ENCODE data around the gene GNPTAB. TPM values are rescaled to one million over a fixed set of nuclear protein-coding genes. Genes with fewer than 3 reads are reported as not detected.

GNPTAB gene
- 10 to 100 TPM; 27.8 to 30.5 TPM for total RNA-seq
- polyA plus RNA-seq (2013, experiment 1 of 2): 14.4 TPM
- 13.5 TPM for polyA plus RNA-seq (2013, experiment 2 of 2)
- long read RNA-seq, experiment 1, full-length matches to known transcripts: 4 of 9 reads
- long read RNA-seq, experiment 1, partial matches to known transcripts: 3 of 9 reads
- long read RNA-seq, experiment 1, other reads (novel, unspliced or antisense): 2 of 9 reads
- long read RNA-seq, experiment 2, full-length matches to known transcripts: 25 of 47 reads
- long read RNA-seq, experiment 2, partial matches to known transcripts: 7 of 47 reads
- long read RNA-seq, experiment 2, other reads (novel, unspliced or antisense): 15 of 47 reads
- long read RNA-seq, experiment 3, full-length matches to known transcripts: 3 of 25 reads
- long read RNA-seq, experiment 3, partial matches to known transcripts: 18 of 25 reads
- long read RNA-seq, experiment 3, other reads (novel, unspliced or antisense): 4 of 25 reads
- long read RNA-seq, experiment 4, partial matches to known transcripts: 2 of 2 reads
- long read RNA-seq, experiment 4, other reads (novel, unspliced or antisense): 0 of 2 reads

DNA sequence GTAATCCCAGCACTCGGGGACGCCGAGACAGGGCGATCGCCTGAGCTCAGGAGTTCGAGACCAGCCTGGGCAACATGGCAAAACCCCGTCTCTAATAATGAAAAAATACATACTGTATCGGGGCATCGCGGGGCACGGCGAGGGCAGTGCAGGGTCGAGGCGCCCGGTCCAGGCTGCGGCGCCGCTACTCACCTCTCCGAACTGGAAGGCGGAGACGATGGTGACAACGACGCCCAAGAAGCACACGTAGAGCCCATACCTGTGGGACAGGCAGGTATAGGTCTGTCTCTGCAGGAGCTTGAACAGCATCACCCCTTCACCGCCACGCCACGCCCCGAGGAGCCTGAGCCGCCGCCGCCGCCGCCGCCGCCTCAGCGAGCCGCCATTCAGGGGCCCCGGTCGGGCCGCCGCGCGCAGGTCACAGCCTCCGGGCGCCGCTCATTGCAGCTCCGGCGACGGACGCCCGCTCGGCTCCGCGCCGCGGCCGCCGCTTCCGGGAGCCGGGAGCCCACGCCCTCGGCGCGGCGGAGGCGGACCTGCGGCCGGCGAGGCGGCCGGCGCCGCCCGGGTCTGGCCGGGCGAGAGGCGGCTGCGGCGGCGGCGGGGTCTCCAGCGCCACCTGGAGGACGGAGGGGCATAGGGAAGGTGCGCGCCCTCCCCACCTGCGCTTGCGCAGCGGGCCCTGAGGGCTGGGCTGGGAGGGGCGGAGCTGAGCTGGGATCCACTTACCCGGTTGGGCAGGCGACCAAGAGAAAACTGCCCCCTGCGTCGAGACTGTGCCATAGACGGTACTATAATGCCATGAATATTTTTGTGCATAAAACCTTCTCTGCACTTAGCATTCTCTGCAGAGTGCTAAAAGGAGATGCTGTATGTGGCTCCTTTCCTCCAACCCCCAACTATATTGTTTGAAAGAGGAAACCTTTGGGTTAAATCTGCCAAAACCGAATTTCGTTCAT lies at the start of gene GNPTAB:
TSS of gene GNPTAB (minus strand) at position 593 of the 959 bp plus-strand sequence. CDS start at position 309, 284 bp downstream.
- Histone ChIP-seq H3K4me1 (ENCODE audit: control insufficient read depth, insufficient read depth, low read length) (no peaks in the 10 kb centered on the region), H3K4me3 (ENCODE audit: low read length) (peak within 1 kb of the TSS; percentile 92), H3K9ac (ENCODE audit: extremely low read depth, low read length, poor library complexity, severe bottlenecking) (peak within 1 kb of the TSS; percentile 77), H3K36me3 (ENCODE audit: control insufficient read depth, insufficient read depth, low read length) (no peaks in the 10 kb centered on the region), H3K27me3 (ENCODE audit: control insufficient read depth, insufficient read depth, low read length, poor library complexity, severe bottlenecking) (no peaks in the 10 kb centered on the region), H3K9me3 (ENCODE audit: control insufficient read depth, low read length) (no peaks in the 10 kb centered on the region), H3K27ac (ENCODE audit: low read depth, low read length) (no peak within 1 kb of the TSS)
- H3K27me3 Mint-ChIP-seq (ENCODE audit: insufficient read depth): no peaks in the 10 kb centered on the region
- no peaks in the 10 kb centered on the region for H3K36me3 Mint-ChIP-seq (ENCODE audit: low read depth)
- H3K4me1 Mint-ChIP-seq: peaks cover 1% of the 10 kb centered on the region
- peak; percentile 99 for DNase-seq
- TF ChIP-seq, protein P1, sequence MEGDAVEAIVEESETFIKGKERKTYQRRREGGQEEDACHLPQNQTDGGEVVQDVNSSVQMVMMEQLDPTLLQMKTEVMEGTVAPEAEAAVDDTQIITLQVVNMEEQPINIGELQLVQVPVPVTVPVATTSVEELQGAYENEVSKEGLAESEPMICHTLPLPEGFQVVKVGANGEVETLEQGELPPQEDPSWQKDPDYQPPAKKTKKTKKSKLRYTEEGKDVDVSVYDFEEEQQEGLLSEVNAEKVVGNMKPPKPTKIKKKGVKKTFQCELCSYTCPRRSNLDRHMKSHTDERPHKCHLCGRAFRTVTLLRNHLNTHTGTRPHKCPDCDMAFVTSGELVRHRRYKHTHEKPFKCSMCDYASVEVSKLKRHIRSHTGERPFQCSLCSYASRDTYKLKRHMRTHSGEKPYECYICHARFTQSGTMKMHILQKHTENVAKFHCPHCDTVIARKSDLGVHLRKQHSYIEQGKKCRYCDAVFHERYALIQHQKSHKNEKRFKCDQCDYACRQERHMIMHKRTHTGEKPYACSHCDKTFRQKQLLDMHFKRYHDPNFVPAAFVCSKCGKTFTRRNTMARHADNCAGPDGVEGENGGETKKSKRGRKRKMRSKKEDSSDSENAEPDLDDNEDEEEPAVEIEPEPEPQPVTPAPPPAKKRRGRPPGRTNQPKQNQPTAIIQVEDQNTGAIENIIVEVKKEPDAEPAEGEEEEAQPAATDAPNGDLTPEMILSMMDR (conservative IDR thresholded peaks at IDR 0.05): peak; percentile 79
- peak within 1 kb of the TSS; percentile 91 for H3K4me3 Mint-ChIP-seq
- no peaks in the 10 kb centered on the region for H3K9me3 Mint-ChIP-seq
- 0 to 1% methylated on average over 32 to 96 of the region's 96 CpGs for WGBS, 2 experiments (ENCODE audit: insufficient coverage in 1 of 2, insufficient read length in 1 of 2)
- H3K27ac Mint-ChIP-seq: peak within 1 kb of the TSS; percentile 87

- Mint-ChIP-seq H3K36me3 (ENCODE audit: low read depth) (no peaks in the 10 kb centered on the region), H3K4me1 (peaks cover 4% of the 10 kb centered on the region), H3K4me3 (peak overlapping the region; percentile 73), H3K9me3 (no peaks in the 10 kb centered on the region), H3K27ac (no peak overlapping the region), H3K27me3 (ENCODE audit: insufficient read depth) (peaks cover 13% of the 10 kb centered on the region)
- no peak overlapping the region for H3K27ac ChIP-seq (ENCODE audit: low read depth, low read length)
- TF ChIP-seq, protein P1 (conservative IDR thresholded peaks at IDR 0.05): no peak
- WGBS, 2 experiments (ENCODE audit: insufficient coverage in 1 of 2, insufficient read length in 1 of 2): 70 to 71% methylated on average over 5 to 7 of the region's 7 CpGs
- no peak overlapping the region for H3K9ac ChIP-seq (ENCODE audit: extremely low read depth, low read length, poor library complexity, severe bottlenecking)
- peaks cover 12% of the 10 kb centered on the region for H3K27me3 ChIP-seq (ENCODE audit: control insufficient read depth, insufficient read depth, low read length, poor library complexity, severe bottlenecking)
- H3K9me3 ChIP-seq (ENCODE audit: control insufficient read depth, low read length): no peaks in the 10 kb centered on the region
- peak overlapping the region; percentile 81 for H3K4me3 ChIP-seq (ENCODE audit: low read length)
- no peaks in the 10 kb centered on the region for H3K4me1 ChIP-seq (ENCODE audit: control insufficient read depth, insufficient read depth, low read length)
- no peaks in the 10 kb centered on the region for H3K36me3 ChIP-seq (ENCODE audit: control insufficient read depth, insufficient read depth, low read length)
- peak; percentile 53 for DNase-seq
Observed at GRCh38 chr12:101878243-101878821, 47.6 kb upstream of the GNPTAB start.

- no peak overlapping the region for H3K27ac ChIP-seq (ENCODE audit: low read depth, low read length)
- 7 to 20% methylated on average over 4 to 24 of the region's 24 CpGs for WGBS, 2 experiments (ENCODE audit: insufficient coverage in 1 of 2, insufficient read length in 1 of 2)
- no peak for DNase-seq
Observed at GRCh38 chr12:101877806-101878242, 47.1 kb upstream of the GNPTAB start.

More at GRCh38 chr12:101877806-101878242, 47.1 kb upstream of the GNPTAB start:
- TF ChIP-seq, protein P1 (conservative IDR thresholded peaks at IDR 0.05): no peak
- peaks cover 4% of the 10 kb centered on the region for H3K4me1 Mint-ChIP-seq
- no peaks in the 10 kb centered on the region for H3K36me3 Mint-ChIP-seq (ENCODE audit: low read depth)
- H3K4me3 ChIP-seq (ENCODE audit: low read length): peak overlapping the region; percentile 81
- H3K4me1 ChIP-seq (ENCODE audit: control insufficient read depth, insufficient read depth, low read length): no peaks in the 10 kb centered on the region
- no peaks in the 10 kb centered on the region for H3K9me3 Mint-ChIP-seq
- H3K9me3 ChIP-seq (ENCODE audit: control insufficient read depth, low read length): no peaks in the 10 kb centered on the region
- peak overlapping the region; percentile 79 for H3K27ac Mint-ChIP-seq
- peaks cover 13% of the 10 kb centered on the region for H3K27me3 Mint-ChIP-seq (ENCODE audit: insufficient read depth)
- peak overlapping the region; percentile 73 for H3K4me3 Mint-ChIP-seq
- no peaks in the 10 kb centered on the region for H3K36me3 ChIP-seq (ENCODE audit: control insufficient read depth, insufficient read depth, low read length)
- peaks cover 12% of the 10 kb centered on the region for H3K27me3 ChIP-seq (ENCODE audit: control insufficient read depth, insufficient read depth, low read length, poor library complexity, severe bottlenecking)
- peak overlapping the region; percentile 55 for H3K9ac ChIP-seq (ENCODE audit: extremely low read depth, low read length, poor library complexity, severe bottlenecking)

Measured in endodermal cell (in vitro differentiated cells).